ENCODE data around the gene HPS4.
"Not testable (repeated sequence)": the region's sequence is repeated elsewhere in the genome, so short reads cannot be mapped to it uniquely, and the experiment has no call there.

Gene HPS4

DNA sequence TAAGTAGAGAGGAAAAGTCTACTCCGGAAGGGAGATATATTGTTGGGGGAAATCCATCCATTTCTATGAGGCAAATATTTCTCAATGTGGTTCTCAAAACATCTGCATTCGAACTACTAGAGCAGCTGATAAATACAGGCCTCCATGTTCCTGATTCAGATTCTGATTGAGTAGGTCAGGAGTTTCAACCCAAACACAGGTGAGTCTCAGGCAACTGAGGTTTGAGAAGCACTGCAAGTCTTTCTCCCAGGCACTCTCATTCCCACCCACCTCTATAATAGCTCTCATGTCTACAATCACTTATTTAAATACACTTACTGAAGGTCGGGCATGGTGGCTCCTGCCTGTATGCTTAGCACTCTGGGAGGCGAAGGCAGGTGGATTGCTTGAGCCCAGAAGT, 69.2 kb downstream of the HPS4 start:
- DNase-seq (ENCODE audit: low read depth in 2 of 2) = no peak

DNA sequence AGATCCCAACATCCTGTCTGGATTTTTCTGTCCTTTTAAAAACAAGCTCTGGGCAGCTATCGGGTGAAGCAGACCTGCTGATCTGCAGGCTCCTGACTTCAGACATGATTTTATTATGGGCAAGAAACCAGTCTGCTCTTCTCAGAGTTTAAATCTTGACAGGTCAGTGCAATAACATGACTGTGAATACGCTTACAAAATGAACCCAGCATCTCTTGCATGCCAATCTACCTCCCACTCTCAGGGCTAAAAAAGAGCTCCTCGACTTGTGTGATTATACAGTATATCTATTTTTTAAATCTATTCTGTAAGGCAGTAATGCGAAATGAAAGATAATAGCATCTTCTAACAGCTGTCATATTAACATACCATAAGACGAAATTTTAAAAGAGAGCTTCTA, 73.2 kb downstream of the HPS4 start:
- DNase-seq (ENCODE audit: low read depth in 2 of 2) = no peak

DNA sequence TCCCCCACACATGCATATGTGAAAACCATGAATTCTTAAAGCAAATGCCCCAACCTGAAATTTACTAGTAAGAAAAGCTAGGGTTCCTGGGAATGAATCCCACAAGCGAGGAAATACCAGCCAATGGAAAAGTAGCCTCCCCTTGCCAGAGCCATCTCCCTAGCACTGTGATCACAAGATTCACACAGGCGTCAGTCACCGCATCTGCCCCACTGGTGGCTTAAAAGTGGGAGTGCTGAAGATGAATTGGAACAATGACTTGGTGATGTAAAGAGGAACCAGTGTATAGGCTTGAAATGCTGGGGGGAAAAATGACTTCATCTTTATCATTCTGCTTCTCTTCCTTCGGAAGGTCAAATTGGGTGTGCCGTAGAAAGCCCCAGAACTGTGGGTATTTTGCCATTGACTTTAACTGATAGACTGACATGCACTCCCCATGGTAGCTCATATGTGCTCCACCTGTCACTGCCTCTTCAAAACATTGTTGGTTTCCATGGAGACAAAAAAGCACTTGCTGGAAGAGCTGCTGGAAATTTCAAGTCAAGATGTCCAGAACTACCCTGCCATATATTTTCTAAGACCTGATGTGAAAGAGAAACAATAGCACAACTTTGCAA, 73.8 kb downstream of the HPS4 start:
- DNase-seq (ENCODE audit: low read depth in 2 of 2) = no peak

DNA sequence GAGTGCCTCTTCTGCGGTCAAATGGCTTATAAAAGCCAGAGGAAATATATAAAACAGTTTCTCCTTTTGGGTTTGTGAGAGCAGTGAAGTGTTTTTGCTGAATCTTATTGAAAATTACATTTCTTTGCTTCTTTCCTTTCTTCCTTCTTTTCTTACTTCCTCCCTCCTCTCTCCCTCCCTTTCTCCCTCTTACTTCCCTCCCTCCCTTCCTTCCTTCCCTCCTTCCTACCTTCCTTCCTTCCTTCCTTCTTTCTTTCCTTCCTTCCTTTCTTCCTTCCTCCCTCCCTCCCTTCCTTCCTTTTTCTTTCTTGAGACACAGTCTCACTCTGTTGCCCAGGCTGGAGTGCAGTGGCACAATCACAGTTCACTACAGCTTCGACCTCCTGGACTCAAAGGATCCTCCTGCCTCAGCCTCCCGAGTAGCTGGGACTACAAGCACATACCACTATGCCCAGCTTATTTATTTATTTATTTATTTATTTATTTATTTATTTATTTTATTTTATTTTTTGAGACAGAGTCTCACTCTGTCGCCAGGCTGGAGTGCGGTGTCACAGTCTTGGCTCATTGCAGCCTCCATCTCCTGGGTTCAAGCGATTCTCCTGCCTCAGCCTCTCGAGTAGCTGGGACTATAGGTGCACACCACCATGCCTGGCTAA, 74.9 kb downstream of the HPS4 start:
- DNase-seq (ENCODE audit: low read depth in 2 of 2) = not testable (repeated sequence)

DNA sequence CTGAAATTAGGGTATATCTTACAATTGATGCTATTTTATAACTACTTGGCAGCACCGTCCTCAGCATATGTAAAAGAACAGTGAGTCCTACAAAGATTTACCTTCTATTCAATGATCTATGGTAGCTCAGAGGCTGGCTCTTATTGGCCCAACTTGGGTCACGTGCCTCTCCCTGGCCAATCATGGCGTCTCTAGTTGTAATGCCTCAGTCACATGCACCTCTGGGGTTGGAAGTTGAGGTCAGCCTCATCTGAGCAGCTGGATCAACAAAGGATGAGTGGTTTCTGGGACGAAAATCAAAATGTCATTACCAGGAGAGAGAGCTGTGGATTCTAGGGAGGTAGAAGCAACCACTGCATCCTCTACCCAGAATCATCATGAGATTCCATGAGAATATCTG, 77.5 kb downstream of the HPS4 start:
- DNase-seq (ENCODE audit: low read depth in 2 of 2) = no peak

DNA sequence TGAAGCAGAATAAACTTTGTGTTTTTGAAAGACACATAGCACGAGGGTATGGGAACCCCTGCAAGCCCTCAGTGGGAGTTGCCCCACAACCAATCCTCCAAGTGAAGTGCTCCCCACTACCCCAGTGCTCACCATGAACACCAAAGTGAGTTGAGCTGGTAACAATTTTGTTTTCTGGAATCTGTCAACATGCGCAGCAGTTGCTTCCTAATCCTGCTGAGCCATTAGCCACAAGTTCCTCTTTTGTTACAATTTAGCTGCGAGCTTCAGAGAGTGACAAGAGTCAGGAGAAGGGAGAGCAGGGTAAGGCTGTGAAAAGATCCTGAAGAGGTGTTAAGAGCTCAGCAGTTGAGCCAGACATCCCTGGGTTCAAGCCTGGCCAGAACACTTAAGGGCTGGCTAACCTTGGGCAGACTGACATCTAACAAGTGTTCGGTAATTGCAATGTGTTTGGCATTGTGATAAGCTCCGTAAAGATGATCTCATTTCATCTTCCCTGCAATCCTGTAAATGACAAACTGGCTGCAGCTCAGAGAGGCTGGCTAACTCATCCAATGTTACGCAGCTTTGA, 78.6 kb downstream of the HPS4 start:
- no peak for DNase-seq (ENCODE audit: low read depth in 2 of 2)

DNA sequence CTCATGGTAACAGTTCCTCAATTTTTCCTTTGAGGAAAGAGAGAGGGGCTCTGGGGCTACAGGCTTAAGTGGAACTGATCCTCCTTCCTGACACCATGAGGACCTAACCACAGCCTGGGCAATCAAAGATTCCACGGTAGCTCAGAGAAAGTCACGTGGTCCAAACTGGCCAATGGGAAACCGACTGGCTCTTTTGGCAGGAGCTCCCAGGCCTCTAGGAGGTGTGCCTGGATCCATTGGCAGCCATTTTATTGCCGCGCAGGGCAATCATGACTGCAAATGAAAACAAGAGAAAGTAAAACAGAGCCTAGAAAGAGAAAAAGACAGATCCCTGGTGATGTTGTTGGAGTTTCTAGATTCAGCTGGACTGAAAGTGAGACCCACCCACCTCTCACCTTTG, 81.9 kb downstream of the HPS4 start:
- no peak for DNase-seq (ENCODE audit: low read depth in 2 of 2)
